GM18873 (cell line): ENCODE measurements around the gene SLC7A9.

Experiments used
- ATAC-seq: cut with Tn5 transposase; IDR thresholded peaks from one replicate; pipeline ENCODE4 v1.9.1; 2021; ENCODE audit warnings: mild to moderate bottlenecking, moderate library complexity, moderate number of reproducible peaks; ENCODE audit not compliant: unreplicated experiment, low FRiP score

The SLC7A9 gene

GRCh38 chr19:32830231-32831014 lies 39.1 kb downstream of the SLC7A9 start:
- no peak for ATAC-seq

- ATAC-seq, result no peak
These were observed 40.1 kb downstream of the SLC7A9 start for GRCh38 chr19:32829345-32829896.

GRCh38 chr19:32828643-32829344 lies 40.8 kb downstream of the SLC7A9 start:
- ATAC-seq, result no peak

- ATAC-seq, result no peak
These were observed 41.4 kb downstream of the SLC7A9 start for GRCh38 chr19:32828139-32828538.

GRCh38 chr19:32824916-32825608 lies 44.5 kb downstream of the SLC7A9 start:
- ATAC-seq, result no peak

- ATAC-seq, result no peak
These were observed 45.3 kb downstream of the SLC7A9 start for GRCh38 chr19:32824191-32824751.

- ATAC-seq, result no peak
These were observed 45.8 kb downstream of the SLC7A9 start for GRCh38 chr19:32823747-32824102.

- ATAC-seq, result no peak
These were observed 46.4 kb downstream of the SLC7A9 start for GRCh38 chr19:32822916-32823746.

- ATAC-seq, result no peak
These were observed 49.9 kb downstream of the SLC7A9 start for GRCh38 chr19:32819419-32820400.

GRCh38 chr19:32818536-32818935 lies 51.0 kb downstream of the SLC7A9 start:
- ATAC-seq, result no peak

GRCh38 chr19:32817569-32818476 lies 51.7 kb downstream of the SLC7A9 start:
- ATAC-seq, result no peak

GRCh38 chr19:32816555-32817099 lies 52.9 kb downstream of the SLC7A9 start:
- no peak for ATAC-seq

GRCh38 chr19:32814624-32815023 lies 54.9 kb downstream of the SLC7A9 start:
- no peak for ATAC-seq

GRCh38 chr19:32813862-32814425 lies 55.6 kb downstream of the SLC7A9 start:
- ATAC-seq, result no peak

GRCh38 chr19:32812571-32812970 lies 57.0 kb downstream of the SLC7A9 start:
- ATAC-seq, result no peak

GRCh38 chr19:32812036-32812435 lies 57.5 kb downstream of the SLC7A9 start:
- no peak for ATAC-seq

- ATAC-seq, result no peak
These were observed 58.4 kb downstream of the SLC7A9 start for GRCh38 chr19:32811151-32811550.
